HCEC 1CT (cell line): ENCODE measurements around the gene ANKS1B.

Experiments
- DNase-seq: peaks from one replicate; pipeline ENCODE4 v3.0.0-alpha.2; 2017

ANKS1B gene

GRCh38 chr12:99436584-99436983, 548.2 kb downstream of the ANKS1B start:
- DNase-seq = no peak

DNA sequence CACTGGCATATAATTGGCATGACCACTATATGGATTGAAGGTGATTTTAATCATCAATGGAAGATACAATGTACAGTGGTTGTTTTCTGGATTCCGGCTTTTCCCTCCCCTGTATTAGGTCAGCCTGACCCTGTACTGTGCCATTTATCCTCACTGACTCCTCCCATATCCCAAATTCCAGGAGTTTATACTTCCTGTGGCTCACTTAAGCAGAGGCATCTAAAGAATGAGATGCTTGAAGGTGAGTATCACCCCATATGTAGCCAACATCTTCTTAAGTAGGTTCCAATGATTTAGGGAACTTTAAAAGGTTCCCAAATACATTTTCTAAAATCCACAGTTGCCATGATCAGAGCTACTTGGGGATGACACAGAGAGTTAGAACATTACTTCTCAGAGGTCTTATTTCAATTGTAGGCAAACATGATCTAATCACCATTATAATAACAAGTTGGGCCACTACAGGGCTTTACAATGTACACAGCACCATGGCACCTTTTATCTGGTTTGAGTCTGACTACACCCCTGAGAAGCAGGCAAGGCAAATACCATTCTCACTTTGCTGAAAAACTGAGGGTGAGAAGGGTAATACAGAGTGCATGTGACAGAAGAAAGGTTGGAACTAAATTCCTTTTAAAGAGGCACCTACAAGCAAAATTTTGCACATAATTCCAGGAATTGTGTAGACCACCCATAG, 549.5 kb downstream of the ANKS1B start:
- DNase-seq = no peak

DNA sequence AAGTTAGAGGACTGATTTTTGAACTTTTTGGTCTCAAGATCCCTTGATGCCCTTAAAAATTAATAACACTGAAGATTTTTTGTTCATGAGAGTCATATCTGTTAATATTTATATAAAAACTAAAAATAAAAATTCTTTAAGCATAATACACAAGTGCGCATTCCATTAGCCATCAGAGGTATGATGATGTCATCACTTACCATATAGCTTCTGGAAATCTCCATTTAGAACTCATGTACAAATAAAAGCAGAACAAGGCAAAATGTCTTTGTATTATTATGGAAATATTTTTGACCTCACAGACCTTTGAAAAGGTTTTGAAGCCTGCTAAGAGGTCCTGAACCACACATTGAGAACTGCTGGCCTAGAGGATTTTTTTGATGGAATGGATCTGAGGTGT, 551.6 kb downstream of the ANKS1B start:
- DNase-seq = no peak

GRCh38 chr12:99431203-99431602, 553.5 kb downstream of the ANKS1B start:
- no peak for DNase-seq

GRCh38 chr12:99427104-99427503, 557.6 kb downstream of the ANKS1B start:
- DNase-seq = no peak

DNA sequence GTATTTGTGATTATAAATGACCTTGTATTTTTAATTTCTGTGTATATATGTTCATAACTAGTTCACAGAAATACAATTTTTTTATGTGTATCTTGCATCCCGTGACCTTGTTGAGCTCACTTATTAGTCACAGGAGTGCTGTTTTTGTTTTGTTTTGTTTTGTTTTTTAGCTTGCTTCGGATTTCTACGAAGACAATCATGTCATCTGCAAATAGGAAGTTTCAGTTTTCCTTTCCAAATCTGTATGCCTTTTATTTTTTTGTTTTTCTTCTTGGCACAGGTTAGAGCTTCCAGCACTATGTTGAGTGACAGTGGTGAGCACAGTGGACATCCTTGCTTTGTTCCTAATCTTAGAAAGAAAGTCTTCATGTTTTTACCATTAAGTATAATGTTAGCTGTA, 566.4 kb downstream of the ANKS1B start:
- no peak for DNase-seq

GRCh38 chr12:99413751-99414150, 571.0 kb downstream of the ANKS1B start:
- DNase-seq = no peak

DNA sequence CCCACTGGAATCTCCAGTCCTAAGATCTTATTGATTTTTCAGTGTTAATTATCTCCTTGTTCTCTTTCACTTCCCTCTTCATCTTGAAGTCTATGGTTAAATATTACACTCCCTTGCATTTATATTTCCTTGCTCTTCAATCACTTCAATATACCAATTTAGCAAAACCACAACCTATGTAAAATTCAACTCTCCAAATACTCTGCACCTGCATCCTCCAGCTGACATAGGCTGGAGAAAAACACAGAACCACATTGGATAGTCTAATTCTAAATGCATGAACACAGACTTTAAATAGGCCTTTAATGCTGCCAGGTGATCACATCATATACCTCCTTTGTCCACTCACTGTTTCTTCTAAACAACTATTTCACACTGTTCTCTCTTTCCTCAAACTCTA, 591.0 kb downstream of the ANKS1B start:
- DNase-seq = no peak

GRCh38 chr12:99392091-99392850, 592.5 kb downstream of the ANKS1B start:
- DNase-seq = no peak

- no peak for DNase-seq
These were observed 594.0 kb downstream of the ANKS1B start for GRCh38 chr12:99390707-99391106.

- no peak for DNase-seq
These were observed 595.0 kb downstream of the ANKS1B start for GRCh38 chr12:99389751-99390150.

- DNase-seq = no peak
These were observed 596.0 kb downstream of the ANKS1B start for GRCh38 chr12:99388671-99389195.

GRCh38 chr12:99387661-99388060, 597.1 kb downstream of the ANKS1B start:
- no peak for DNase-seq

GRCh38 chr12:99386907-99387306, 597.8 kb downstream of the ANKS1B start:
- DNase-seq = no peak

GRCh38 chr12:99383258-99383657, 601.5 kb downstream of the ANKS1B start:
- no peak for DNase-seq

- no peak for DNase-seq
These were observed 602.7 kb downstream of the ANKS1B start for GRCh38 chr12:99381992-99382391.

DNA sequence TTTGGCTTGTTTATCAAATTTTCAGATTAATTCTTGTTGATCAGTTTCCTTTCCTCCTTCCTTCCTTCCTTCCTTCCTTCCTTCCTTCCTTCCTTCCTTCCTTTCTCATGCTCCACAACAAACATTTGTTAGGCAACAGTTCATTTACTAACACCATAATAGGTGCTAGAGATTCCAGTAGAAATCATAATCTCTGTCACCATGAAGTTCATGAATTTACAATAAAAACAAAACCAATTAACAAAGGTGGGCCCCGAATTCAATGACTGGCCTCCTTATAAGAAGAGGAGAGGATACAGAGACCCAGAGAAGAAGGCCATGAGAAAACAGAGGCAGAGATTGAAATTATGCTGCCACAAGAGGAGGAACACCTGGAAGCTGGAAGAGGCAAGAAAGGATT, 604.0 kb downstream of the ANKS1B start:
- no peak for DNase-seq

GRCh38 chr12:99374023-99374422, 610.7 kb downstream of the ANKS1B start:
- DNase-seq = no peak

DNA sequence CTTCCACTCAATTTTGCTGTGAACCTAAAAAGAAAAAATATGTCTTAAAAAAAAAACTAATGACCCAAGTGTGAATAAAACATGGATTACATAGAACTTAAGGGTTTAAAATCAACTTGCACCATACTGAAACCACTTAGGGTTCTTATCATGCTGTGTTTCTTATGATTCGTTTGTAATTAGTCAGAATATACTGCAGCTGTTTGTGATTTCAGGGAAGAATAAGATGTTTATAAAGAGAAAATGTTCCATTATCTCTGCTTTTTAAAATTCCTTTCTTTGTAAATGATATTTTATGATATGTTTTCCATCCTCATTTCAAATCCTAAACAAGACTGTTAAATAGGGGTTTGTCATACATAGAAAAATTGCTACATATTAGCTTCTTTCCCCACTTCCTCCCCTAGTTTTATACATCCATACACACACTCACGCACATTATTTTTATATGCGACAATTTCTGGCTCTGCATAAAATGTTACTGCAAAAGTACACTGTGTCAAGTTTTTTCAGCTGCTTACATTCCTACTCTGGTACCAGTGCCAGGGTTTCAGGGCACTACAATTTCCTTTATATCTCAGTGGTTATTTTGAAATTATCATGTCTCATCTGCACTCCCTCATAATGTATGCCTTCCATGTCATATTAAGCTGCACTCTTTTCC, 612.3 kb downstream of the ANKS1B start:
- DNase-seq = no peak

DNA sequence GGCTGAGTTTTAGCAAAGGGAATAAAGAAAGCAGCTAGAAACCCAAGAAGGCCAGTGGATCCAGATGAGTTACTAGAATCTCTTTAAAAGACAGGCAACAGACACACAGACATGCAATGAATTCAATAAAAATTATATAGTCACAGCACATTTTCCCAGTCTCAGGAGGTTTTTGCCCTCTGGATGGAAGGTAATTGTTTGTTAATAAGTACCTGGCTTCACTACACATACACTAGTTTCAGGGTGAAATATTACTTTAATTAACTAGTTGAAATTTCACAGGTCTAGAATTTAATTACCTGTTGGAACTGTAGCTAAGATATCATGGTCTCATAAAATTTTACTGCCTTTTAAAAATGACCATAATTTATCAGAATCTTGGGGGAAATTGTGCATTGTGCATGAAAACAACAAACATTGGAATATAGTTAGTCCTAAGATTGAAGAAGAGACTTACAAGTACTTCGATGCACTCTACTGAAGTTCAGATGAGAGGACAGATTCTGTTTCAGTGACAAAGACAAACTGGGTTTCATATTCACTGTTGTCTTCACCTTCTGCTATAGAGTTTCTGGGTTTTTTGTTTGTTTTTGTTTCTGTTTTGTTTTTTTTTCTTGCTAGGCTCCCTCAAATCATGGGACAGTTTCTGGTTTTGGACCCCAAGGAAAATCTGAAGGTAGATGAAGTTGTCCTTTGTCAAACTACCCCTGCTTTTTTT, 614.2 kb downstream of the ANKS1B start:
- no peak for DNase-seq

DNA sequence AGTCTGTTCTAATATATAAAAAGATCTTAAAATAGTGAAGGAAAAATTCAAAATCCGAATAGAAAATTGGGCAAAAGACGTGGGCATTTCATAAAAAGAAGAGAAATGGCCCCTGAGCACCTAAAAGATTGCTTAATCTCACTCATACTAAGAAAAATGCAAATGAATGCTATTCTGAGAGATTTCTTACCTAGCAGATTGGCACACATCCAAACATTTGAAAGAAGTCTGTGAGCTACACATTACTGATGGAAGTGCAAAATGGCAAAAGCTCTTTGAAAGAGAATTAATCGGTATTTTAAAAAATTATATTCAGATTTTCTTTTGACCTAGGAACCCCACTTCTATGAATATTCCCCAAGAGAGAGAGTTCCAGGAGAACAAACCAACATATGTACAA, 617.6 kb downstream of the ANKS1B start:
- DNase-seq = no peak

DNA sequence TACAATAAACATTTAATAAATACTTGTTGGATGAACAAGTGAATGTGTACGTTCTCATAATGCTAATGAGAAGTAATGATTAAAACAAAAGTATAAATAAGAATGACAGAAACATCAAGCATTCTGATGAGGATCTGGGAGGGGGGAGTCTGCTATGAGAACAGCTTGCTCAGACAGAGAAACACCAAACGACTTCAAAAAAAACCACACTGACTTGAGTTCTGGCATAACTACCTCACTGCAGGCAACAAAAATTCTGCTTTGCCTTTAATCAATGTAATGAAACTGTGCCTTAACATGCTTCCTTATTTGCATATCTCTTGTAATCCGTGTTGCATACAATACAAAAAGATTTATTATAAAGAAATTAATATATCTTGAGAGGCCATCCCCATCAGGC, 632.5 kb downstream of the ANKS1B start:
- no peak for DNase-seq

GRCh38 chr12:99343960-99344359, 640.8 kb downstream of the ANKS1B start:
- no peak for DNase-seq
